HepG2 (cell line): ENCODE measurements around the gene ABHD17A. TPM values are rescaled to one million over a fixed set of nuclear protein-coding genes. Genes with fewer than 3 reads are reported as not detected.
"Not testable (repeated sequence)": the region's sequence is repeated elsewhere in the genome, so short reads cannot be mapped to it uniquely, and the experiment has no call there.

ENCODE experiments used
- CREB1 ChIP-seq, 2 experiments: fragments of 450-650 bp in 1 of 2; IDR thresholded peaks; 2 replicates each; pipeline ENCODE4 v1.6.1; 2016 to 2017; ENCODE audit warnings: control low read depth in 1 of 2, mild to moderate bottlenecking in 1 of 2, missing compliant biosample characterization in 1 of 2, missing genetic modification characterization in 1 of 2
- DRAP1 ChIP-seq: IDR thresholded peaks from 2 replicates; pipeline ENCODE4 v1.6.1; 2016; ENCODE audit warnings: missing genetic modification reagents, missing compliant biosample characterization
- ELF1 ChIP-seq: sonication (generic); formaldehyde crosslinking; IDR thresholded peaks from 2 replicates; pipeline ENCODE4 v1.4.0; 2020; ENCODE audit warnings: missing genetic modification reagents
- FOXK1 ChIP-seq: sonication (generic); formaldehyde crosslinking; IDR thresholded peaks from 2 replicates; pipeline ENCODE4 v1.4.0; 2020; ENCODE audit warnings: low read depth, missing genetic modification reagents, borderline replicate concordance
- HCFC1 ChIP-seq: fragments of 150-350 bp; IDR thresholded peaks from 2 replicates; pipeline ENCODE4 v1.6.1; 2014; ENCODE audit warnings: low read depth, low read length
- KDM3A ChIP-seq: IDR thresholded peaks from 2 replicates; pipeline ENCODE4 v1.6.1; 2018; ENCODE audit warnings: low read depth, missing compliant biosample characterization
- MAZ ChIP-seq, 2 experiments: sonication (generic) in 1 of 2; formaldehyde crosslinking in 1 of 2; IDR thresholded peaks; 2 replicates each; pipeline versions ENCODE4 v1.5.0 to v1.6.1; 2012 to 2020; ENCODE audit warnings: low read depth in 2 of 2, mild to moderate bottlenecking in 2 of 2, borderline replicate concordance in 1 of 2, improper control_type of control experiment in 1 of 2, low read length in 1 of 2, missing genetic modification reagents in 1 of 2, moderate library complexity in 1 of 2
- PAXIP1 ChIP-seq: sonication (generic); formaldehyde crosslinking; conservative IDR thresholded peaks from 2 replicates; pipeline ENCODE4 v1.4.0; 2020; ENCODE audit warnings: mild to moderate bottlenecking, missing genetic modification reagents, moderate library complexity
- PHF20 ChIP-seq: sonication (generic); formaldehyde crosslinking; IDR thresholded peaks from 2 replicates; pipeline ENCODE4 v1.5.0; 2020; ENCODE audit warnings: mild to moderate bottlenecking, missing genetic modification reagents
- POGK ChIP-seq: sonication (generic); formaldehyde crosslinking; conservative IDR thresholded peaks from 2 replicates; pipeline ENCODE4 v1.8.0; 2022; ENCODE audit warnings: mild to moderate bottlenecking, moderate library complexity, missing genetic modification reagents
- POLR2A ChIP-seq, 2 experiments: IDR thresholded peaks; 2 replicates each; pipeline ENCODE4 v1.6.1; 2011; ENCODE audit warnings: low read depth in 2 of 2, low read length in 2 of 2, mild to moderate bottlenecking in 1 of 2, moderate library complexity in 1 of 2; ENCODE audit not compliant: insufficient read depth in 1 of 2
- SP1 ChIP-seq, 2 experiments: fragments of 450-650 bp in 1 of 2; sonication (generic) in 1 of 2; formaldehyde crosslinking in 1 of 2; IDR thresholded peaks; 2 replicates each; pipeline versions ENCODE4 v1.4.0 to v1.6.1; 2016 to 2020; ENCODE audit warnings: missing genetic modification reagents in 1 of 2
- THAP11 ChIP-seq: IDR thresholded peaks from 2 replicates; pipeline ENCODE4 v1.6.1; 2016; ENCODE audit warnings: missing biosample characterization, missing genetic modification reagents
- ZBTB25 ChIP-seq: IDR thresholded peaks from 2 replicates; pipeline ENCODE4 v1.6.1; 2018; ENCODE audit warnings: missing genetic modification reagents
- ZFX ChIP-seq: sonication (generic); formaldehyde crosslinking; IDR thresholded peaks from 2 replicates; pipeline ENCODE4 v1.4.0; 2020; ENCODE audit warnings: mild to moderate bottlenecking, low read depth, missing genetic modification reagents, moderate library complexity
- ZNF770 ChIP-seq: sonication (generic); formaldehyde crosslinking; IDR thresholded peaks from 2 replicates; pipeline ENCODE4 v1.5.0; 2020; ENCODE audit warnings: mild to moderate bottlenecking, missing genetic modification reagents
- polyA plus RNA-seq, 8 experiments: library from polyadenylated mRNA; depleted of rRNA in 3 of 8; stranded (reverse) in 7 of 8; unstranded in 1 of 8; fragments of >200 nt; fragmentation: Illumina TruSeq in 4 of 8; extraction: Trizol in 4 of 8; gene quantifications; 2 replicates each; pipeline versions ENCODE4 v1.2.1 to v1.2.3, GENCODE V29; 2011 to 2016; ENCODE audit warnings: low read depth in 4 of 8, missing spikeins in 1 of 8, mixed read lengths in 1 of 8; ENCODE audit not compliant: insufficient read depth in 1 of 8
- total RNA-seq, 5 experiments: library from RNA; depleted of rRNA; stranded (reverse); fragments of >200 nt; fragmentation: Illumina TruSeq; extraction: Trizol; gene quantifications; 2 replicates each; pipeline ENCODE4 v1.2.3, GENCODE V29; 2016; ENCODE audit warnings: low read depth in 1 of 5

ABHD17A gene
- total and polyA plus RNA-seq, 2 of the 13 experiments (the other 11 are each of a cell fraction or from before 2014, with no cell fraction given), result 27.7 to 40.8 TPM

GRCh38 chr19:1885398-1886119 lies at the start of gene ABHD17A (continued):
- TF ChIP-seq ZBTB25, result peak; percentile 59; the same call in 1 of the 2 replicates
- peak; percentile 98 for TF ChIP-seq MAZ (IDR thresholded peaks at IDR 0.05; ENCODE audit: borderline replicate concordance, low read depth, low read length)
- peak; percentile 84; the same call in 1 of the 2 replicates for TF ChIP-seq MAZ (CRISPR knock-in tag; IDR thresholded peaks at IDR 0.05; ENCODE audit: low read depth)
- TF ChIP-seq ZFX (CRISPR knock-in tag), result peak; percentile 72
- 0 out of 2 replicates have a peak, but pooled peaks have one; percentile 13 for TF ChIP-seq KDM3A
- TF ChIP-seq POGK (CRISPR knock-in tag), result 0 out of 2 replicates have a peak, but pooled peaks have one; percentile 31
- TF ChIP-seq DRAP1 (CRISPR knock-in tag), result peak; percentile 61; the same call in 1 of the 2 replicates
- TF ChIP-seq FOXK1 (CRISPR knock-in tag), result peak; percentile 49; the same call in 1 of the 2 replicates
- TF ChIP-seq ZNF770 (CRISPR knock-in tag), result peak; percentile 63
- TF ChIP-seq PAXIP1 (CRISPR knock-in tag), result 0 out of 2 replicates have a peak, but pooled peaks have one; percentile 35
- TF ChIP-seq HCFC1, result peak; percentile 25; the same call in 1 of the 2 replicates
- not testable (repeated sequence) for TF ChIP-seq SP1 (IDR thresholded peaks at IDR 0.05)
- peak; percentile 91 for TF ChIP-seq SP1 (CRISPR knock-in tag; IDR thresholded peaks at IDR 0.05)
- peak; percentile 70; the same call in 1 of the 2 replicates for TF ChIP-seq PHF20
- TF ChIP-seq CREB1 (IDR thresholded peaks at IDR 0.05), result peak; percentile 91
- TF ChIP-seq CREB1 (CRISPR knock-in tag; IDR thresholded peaks at IDR 0.05), result peak; percentile 94
- peak; percentile 88 for TF ChIP-seq THAP11
- 0 out of 4 replicates have a peak, but pooled peaks of 1 of the 2 experiments have one; percentile 51 for TF ChIP-seq POLR2A (IDR thresholded peaks at IDR 0.05; ENCODE audit: insufficient read depth in 1 of 2, low read depth in 2 of 2, low read length in 2 of 2)
- peak; percentile 70; the same call in 1 of the 2 replicates for TF ChIP-seq ELF1 (CRISPR knock-in tag)
- TF ChIP-seq, all 625 proteins: peak for 73; not testable (repeated sequence) for 552
